NCI-H345 (cell line): Measurements from ENCODE around the gene KRTAP10-12.

ENCODE experiments used
- DNase-seq: peaks from one replicate; lab custom pipeline; 2025; lab: John Stamatoyannopoulos, UW

Gene KRTAP10-12

DNA sequence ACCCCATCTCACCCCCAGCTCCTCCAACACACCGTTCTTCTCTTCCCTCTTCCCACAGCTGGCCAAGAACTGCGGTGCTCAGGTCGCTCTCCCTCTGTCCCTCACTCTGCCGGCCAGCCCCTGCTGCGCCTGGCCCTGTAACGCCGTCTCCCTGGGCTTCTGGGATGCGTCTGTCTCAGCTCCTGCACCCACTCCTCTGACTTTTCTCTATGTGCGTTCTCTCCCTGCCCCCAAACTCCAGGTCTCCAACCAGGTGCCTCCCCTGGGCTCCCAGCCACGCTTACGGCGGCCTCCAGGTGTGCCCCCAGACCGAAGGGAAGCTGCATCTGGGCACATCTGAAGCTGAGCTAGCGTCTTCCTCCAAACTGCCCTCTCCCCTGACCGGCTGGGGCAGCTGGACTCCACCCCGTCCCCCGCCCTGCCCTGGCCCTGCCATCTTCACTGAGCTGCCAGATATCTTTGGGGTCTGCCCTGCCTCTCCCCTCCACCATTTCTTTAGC lies 2.6 kb downstream of the KRTAP10-12 start:
- no peak for DNase-seq

DNA sequence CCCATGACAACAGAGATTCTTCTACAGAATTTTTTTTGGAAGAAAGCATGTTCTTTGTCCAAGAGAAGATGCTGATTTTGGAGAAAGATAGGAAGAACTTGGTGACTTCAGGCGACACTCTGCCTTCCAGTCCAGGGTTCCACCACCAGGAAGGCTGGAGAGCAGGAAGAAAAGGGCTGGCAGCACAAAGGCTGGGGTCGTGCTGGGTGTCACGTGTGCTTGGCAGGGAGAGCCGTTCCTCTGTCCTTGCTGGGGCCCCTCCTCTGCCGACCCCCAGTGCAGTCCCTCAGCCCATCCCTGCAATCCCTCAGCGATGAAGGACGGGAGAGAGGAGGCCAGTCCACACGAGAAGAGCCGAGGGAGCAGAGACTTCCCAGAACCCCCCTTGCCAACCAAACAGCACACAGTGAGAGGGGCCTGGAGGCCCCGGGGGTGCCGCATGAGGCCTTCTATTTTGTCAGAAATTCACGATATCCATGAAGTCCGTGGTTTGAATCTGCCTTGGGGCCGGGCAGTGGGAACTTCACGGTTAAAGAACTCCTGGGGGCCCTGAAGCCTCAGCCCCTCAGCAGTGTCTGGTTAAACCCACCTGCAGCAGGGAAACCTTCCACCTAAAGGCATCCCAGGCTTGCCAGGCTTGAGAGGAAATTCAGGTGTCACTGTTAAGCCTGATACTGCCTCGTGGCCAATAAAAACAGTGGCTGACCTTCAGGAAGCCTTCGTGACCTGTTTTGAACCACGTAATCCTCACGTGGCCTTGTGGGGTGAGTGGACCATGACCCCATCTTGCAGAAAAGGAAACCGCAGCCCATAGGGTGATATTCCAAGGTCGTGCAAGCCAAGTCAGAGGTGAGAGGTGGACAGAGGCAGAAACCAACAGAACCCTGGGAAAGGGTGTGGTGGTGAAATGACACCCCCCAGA lies 3.4 kb downstream of the KRTAP10-12 start:
- no peak for DNase-seq

DNA sequence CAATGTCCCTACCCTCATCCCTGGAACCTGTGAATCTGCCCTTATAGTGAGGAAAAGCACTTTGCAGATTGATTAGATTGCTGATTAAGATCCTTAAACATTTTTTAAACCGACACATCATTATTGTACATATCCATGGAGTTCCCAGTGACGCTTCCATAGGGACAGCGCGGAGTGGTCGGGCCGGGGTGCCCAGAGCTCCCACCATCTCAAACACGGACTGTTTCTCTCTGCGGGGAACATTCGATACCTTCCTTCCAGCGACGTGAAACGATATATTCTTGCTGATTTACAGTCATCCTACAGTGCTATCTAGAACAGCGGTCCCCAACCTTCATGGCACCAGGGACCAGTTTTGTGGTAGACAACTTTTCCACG lies 4.0 kb downstream of the KRTAP10-12 start:
- DNase-seq: no peak

DNA sequence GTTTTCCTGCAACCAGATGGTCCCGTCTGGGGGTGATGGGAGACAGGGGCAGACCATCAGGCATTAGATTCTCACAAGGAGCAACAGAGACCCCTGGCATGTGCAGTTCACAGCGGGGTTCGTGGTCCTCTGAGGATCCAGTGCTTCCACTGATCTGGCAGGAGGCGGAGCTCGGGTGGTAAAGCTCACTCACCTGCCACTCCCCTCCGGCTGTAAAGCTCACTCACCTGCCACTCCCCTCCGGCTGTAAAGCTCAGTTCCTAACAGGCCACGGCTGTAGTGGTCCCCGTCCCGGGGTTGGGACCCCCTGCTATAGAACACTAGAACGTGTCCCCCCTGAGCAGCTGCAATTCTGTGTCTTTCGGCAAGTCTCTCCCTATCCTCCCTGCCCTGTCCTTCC lies 4.6 kb downstream of the KRTAP10-12 start:
- DNase-seq: peak; percentile 57

DNA sequence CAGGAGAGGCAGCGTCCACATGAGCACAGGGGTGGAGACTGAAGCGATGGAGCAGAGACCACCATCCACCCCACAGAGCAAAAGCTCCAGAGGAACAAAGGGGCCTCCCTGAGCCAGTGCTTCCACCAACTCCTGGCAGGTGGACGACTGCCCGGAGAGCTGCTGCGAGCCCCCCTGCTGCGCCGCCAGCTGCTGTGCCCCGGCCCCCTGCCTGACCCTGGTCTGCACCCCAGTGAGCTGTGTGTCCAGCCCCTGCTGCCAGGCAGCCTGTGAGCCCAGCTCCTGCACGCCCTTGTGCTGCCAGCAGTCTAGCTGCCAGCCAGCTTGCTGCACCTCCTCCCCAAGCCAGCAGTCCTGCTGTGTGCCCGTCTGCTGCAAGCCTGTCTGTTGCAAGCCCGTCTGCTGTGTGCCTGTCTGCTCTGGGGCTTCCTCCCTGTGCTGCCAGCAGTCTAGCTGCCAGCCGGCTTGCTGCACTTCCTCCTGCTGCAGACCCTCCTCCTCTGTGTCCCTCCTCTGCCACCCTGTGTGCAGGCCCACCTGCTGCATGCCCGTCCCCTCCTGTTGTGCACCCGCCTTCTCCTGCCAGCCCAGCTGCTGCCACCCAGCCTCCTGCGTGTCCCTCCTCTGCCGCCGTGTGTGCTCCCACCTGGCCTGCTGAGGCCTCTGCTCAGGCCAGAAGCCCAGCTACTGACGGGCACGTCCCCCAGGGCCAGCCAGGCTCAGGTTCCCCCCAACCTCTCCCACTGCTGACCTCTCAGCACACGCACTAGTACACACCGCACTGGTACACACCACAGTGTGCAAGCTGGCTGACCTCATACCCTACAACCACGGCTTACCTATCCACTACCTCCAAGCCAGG lies 5.4 kb downstream of the KRTAP10-12 start:
- DNase-seq: peak; percentile 76

DNA sequence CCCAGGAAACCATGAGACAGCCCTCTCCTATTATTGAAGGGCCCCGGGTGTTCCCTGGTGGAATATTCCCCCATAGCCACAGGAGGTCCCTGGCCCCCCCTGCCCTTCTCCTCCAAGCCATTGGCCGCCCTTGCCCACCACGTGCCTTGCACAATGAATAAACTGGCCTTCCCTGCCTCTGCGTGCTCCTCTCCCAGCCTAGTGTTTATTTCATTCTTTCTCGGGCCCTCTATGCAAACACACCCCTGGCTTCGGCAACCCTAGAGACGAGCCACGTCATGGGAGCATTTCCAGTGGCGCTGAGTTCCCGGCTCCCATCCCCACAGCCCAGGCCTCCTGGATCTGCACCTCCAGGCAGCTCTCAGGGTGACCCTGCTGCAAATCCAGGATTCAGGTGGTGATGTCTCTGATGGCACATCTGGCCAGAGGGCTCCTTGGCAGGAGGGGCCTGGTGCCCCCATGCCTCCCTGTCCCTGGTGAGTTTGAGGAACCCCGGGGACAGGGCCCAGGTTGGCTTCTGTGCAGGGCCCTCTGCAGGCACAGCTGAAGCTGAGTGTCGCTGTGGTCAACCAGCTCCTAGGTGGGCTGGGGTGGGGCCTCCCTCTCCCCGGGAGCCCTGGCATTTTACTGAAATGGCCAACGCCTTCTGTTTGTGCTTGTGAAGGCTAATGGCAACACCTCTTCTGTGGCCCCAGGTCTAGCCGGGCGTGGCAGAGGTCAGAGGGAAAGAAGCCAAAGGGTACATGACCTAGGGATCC lies 6.2 kb downstream of the KRTAP10-12 start:
- DNase-seq: peak; percentile 96

DNA sequence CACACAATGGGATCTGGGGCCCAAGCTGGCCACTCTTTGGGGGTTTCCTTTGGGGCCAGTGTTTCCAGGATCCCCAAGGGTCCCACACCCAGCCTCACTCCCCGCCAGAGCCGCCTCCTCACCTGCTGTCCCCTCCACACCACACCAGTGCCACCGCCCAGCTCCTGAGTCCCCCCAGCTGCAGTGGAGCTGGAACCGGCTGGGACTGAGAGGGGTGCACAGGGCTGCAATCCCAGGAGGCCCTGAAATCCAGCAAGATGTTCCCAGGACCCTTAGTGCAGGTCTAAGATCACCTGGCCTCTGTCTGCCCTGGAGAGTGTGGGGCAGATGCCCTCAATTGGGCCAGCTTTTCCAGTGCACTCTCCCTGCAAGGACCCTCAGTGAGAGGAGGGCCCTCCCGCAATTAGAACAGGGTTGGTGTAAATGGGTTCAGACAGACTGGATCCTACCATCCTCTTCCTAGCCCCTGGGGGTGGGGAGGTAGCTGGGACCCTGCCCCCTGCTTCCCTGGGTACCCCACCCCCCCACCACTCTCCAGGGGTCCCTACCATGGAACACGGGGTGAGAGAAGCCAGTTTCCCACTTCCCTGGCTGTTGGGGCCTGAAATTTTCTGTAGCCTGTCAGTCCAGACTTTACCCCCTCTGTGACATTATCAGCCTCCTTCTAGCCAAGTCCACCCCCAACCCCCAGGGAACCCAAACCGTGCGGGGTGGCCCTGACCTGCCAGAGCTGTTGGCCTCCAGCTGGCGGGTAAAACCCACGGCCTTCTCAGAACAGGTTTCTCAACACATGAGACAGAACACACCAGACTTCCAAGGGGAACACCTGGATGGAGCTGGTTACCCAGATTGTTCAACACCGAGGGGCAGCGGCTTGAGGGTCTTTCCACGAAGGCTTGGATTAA lies 7.0 kb downstream of the KRTAP10-12 start:
- no peak for DNase-seq

DNA sequence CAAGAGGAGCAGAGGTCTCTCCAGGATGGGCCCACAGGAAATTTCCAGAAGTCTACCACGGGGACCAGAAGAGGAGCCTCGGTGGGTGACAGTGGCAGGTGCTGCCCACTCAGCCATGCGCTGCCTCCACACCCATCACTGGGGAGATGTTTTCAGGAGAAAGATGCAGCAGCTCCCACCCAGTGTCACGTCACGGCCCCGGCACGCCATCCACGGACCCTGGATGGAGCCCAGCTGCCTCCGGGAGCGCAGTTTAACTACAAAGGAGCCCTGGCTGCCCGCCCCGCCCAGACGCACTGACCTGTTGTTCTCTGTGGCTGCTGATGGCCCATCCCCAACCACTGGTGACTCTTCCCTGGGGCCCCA lies 7.6 kb downstream of the KRTAP10-12 start:
- DNase-seq: no peak

DNA sequence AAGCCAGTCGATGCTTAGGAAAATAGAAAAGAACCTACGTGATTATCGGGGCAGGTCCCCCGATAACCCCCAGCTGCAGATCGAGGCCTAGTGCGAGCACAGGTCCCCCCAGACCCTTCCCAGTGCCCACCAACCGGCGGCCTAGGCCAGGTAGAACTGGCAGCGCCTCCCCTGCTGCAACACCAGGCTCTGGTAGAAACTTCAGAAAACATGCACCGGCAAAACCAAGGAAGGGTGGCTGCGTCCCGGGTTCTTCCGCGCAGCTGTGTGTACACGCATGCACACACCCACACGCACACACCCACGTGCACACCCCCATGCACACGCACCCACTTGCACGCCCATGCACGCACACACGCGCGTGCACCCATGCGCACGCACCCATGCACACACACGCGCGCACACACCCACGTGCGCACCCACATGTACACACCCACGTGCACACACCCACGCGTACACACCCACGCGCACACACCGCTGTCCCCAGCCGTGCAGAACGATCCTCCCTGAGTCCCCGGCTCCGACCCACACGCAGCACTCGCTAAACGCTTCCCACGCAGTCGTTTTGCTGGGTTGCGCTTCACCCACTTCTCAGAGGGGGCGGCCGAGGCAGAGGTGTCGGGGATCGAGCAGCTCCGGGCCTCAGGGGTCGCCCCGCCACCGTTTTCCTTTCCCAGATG lies 9.2 kb downstream of the KRTAP10-12 start:
- no peak for DNase-seq

DNA sequence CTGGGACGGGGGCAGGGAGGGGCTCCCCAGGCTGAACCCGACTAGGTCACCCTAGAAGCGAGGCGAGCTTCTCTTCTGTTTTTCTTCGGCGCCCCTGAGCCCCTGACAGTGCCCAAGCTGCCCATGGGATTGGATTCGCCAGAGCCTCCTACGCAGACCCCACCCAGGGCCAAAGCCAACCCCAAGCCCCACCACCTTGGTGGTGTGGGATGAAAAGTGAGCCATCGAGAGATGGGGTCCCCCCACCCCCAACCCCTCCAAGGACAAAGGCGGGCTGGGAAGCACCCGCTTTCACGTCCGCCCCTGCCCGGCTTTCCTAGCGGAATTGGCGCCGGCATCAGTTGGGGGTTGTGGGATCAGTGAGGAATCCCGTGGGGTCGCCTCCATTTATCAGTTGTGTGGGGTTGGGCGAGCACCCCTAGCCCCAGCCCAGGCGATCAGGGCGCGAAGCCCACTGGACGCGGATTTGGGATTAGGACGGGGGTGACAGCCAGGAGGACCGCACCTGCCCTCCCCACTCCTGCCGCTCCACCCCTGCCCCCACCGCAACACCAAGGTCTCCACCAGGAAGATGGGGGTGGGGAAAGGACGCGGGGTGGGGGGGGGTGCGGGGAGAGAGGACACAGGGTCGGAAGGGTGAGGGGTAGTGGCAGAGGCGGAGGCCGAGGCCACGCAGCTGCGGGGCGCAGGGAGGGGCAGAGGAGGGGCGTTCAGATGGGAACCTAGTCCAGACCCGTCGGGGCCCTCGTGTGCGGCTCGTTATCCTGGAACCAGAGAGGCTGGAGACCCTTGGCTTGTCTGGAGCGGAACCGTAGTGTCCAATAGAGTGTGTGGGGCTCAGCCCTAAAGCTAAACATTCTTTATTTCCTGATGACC lies 10.0 kb downstream of the KRTAP10-12 start:
- no peak for DNase-seq

DNA sequence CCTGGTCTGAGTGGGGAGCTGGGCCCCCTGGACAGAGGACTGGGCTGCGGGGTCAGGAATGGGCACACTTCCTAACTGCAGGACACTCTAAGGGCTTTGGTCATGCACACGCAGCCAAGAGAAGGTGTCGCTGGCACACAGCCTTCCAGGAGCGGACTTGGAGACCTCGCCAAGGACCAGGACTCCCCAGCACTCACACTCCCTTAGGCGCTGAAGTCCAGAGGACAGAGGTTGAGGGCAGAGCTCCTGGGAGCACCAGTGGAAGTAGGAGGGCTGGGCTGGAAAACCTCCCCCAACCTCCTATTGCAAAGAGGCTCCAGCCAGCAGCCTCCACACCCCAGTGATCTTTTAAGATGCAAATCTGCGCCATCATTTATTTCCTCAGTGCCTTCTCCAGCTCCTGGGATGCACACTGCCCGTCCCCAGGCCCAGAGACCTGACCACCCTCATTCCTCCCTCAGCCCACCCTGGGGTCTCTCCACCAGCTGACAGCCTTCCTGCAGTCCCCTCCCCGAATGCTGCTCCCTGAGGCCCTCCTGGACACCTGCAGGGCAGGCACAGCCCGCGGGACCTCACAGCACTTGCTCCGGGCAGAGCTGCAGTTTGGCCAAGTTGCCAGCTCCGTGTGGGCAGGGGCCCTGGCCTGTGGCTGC lies 11.4 kb downstream of the KRTAP10-12 start:
- DNase-seq: peak; percentile 57

DNA sequence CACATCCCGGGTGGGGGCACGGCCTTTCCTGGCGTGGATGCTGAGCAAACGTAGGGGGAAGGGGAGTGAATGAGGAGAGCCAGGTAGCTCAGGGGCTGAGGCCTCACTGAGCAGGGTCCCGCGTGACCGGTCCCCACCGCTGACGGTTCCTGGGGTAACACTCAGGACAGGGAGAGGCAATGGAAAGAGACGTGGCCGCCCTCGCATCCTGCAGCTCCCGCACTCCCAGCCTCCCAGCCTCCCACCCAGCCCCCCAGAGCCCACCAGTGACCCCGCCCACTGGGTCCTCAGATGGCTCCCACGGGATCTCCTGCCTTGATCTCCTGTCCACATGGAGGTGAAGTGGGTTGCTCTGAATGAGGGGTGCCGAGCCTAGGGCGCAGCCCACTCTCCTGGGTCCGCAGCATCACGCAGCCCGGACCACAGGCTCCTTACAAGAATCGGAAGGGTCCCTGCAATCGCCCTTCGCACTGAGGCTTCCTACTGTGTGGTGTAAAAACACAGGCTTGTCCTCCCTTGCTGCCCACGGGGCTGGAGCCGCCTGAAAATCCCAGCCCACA lies 12.0 kb downstream of the KRTAP10-12 start:
- DNase-seq: no peak

DNA sequence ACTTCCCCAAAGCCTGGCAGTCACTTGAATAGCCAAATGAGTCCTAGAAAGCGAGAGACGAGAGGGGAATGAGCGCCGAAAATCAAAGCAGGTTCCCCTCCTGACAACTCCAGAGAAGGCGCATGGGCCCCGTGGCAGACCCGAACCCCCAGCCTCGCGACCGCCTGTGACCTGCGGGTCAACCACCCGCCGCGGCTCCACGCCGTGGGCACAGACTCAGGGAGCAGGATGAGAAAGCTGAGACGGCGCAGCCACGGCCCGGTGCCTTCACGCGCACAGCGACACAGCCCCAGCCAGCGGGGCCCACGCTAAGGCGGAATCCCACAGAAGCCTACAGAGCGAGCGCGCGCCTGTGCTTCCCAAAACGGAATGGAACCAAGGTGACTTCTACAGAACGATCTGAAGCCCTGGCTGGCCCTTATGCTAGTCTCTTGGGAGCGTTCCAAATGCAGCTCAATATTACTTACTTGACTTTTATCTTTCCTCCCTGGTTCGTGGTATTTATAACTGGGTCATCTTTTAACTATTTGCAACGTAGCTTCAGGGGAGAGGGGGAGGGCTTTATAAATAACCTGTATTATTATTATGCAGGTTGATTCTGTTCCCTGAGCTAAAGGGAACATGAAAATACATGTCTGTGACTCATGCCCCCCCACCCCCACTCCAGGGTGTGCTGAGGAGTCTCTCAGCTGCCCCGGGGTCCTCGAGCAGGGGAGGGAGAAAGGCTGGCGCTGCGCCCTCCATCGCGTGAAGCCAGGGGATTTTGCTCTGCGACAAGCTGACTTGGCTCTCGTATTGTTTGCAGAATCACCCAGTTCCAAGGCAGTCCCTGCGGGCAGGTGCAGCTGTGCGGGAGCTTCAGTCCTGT lies 12.7 kb downstream of the KRTAP10-12 start:
- peak; percentile 94 for DNase-seq

DNA sequence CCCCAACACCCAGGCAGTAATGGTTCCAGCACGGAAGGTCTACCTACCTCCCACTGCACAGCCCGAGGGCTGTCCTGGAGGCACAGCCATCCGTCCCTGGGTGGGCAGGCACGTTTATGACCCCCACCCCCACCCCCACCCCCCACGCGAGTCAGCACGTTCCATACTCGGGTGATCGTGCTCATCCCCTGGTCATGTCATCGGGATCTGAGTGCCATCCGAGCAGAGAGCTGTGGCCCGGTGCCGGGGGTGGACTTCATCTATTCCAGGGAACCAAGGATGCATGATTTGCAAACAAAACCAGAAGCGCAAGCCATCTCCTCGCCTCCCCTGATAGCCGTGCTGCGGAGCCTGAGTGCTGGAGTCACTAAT lies 13.3 kb downstream of the KRTAP10-12 start:
- DNase-seq: peak; percentile 74

DNA sequence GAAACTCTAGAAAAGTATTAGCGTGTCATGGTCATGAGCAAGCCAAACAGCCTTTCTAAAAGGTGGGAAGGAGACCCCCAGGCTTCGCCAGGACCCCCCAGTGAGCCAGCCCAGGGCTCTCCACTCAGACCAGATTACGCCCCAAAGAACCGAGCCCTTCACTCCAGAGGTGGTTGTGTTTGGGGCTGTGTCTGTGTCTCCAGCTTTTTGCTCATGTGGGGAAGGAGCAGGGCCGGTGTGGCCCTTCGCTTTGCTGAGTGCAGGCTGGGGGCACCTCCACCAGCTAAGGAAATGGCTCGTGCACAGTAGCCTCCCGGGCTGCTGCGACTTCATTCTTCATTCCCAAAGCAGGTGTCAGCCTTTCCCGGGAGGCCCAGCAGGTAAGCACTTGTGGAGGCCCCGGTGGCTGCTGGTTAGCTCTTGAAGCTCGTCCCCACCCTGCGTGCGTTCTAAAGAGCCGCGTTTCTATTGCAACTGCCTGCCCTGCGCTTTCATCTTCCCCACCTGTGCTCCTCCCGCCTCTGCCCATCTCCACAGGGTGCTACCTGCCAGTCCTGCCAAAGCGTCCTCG lies 13.9 kb downstream of the KRTAP10-12 start:
- DNase-seq: peak; percentile 100

DNA sequence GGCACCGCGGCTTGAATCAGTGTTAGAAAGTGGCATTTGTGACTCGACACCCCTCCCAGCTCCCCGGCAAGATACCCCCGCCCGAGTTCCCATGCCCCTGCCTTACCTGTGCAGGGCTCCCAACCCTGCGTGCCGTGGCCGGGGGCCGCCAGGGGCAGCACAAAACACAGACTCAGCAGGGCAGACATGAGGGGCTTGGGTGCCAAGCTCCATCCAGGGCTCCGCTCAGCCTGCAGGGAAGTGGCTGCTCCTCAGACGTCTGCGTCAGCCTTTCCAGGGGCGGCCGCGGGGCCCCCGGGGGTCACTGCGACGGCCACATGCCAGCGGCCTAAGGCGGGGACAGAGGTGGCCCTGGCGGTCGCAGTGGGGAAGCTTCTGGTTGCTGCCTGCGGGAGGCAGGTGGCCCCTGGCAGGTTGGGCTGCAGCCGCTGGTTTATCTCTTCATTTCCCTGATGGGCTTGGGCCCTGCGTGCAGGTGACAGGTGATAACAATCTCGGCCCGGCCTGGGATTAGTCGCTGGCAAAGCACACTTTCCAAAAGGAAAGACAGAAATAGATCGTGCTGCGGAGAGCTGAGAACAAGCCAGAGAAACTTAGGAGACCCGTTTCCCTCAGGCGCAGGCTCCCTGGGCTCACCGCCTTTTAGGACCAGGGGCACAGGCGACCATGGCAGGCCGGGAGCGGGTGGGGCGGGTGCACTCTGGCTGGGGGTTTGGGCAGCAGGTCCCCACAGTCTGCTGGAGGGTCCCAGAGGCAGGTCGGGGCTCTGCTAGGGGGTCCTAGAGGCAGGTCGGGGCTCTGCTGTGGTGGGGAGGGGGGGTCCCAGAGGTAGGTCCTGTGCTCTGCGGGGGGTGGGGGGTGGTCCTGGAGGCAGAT lies 14.6 kb downstream of the KRTAP10-12 start, which contains the start of gene TSPEAR:
Gene TSPEAR (minus strand): TSS at position 246 of the 876 bp plus-strand sequence. CDS start 58 bp downstream, at position 188.
- peak; percentile 92 for DNase-seq
